GM21390 (cell line): ENCODE results near the gene OPCML.

ENCODE experiments used
- ATAC-seq: cut with Tn5 transposase; IDR thresholded peaks from one replicate; pipeline ENCODE4 v1.9.1; 2021; ENCODE audit not compliant: unreplicated experiment

The OPCML gene

GRCh38 chr11:132838627-132839026 is 693.7 kb downstream of the OPCML start:
- no peak for ATAC-seq

GRCh38 chr11:132831272-132831671 is 701.0 kb downstream of the OPCML start:
- no peak for ATAC-seq

- ATAC-seq = no peak
These were observed 707.7 kb downstream of the OPCML start for GRCh38 chr11:132824642-132825041.

GRCh38 chr11:132822276-132822675 is 710.0 kb downstream of the OPCML start:
- ATAC-seq = no peak

- ATAC-seq = no peak
These were observed 710.8 kb downstream of the OPCML start for GRCh38 chr11:132821499-132821898.

GRCh38 chr11:132821014-132821413 is 711.3 kb downstream of the OPCML start:
- no peak for ATAC-seq

- ATAC-seq = no peak
These were observed 713.4 kb downstream of the OPCML start for GRCh38 chr11:132818951-132819350.

GRCh38 chr11:132817387-132817786 is 714.9 kb downstream of the OPCML start:
- ATAC-seq = no peak

GRCh38 chr11:132814410-132814809 is 717.9 kb downstream of the OPCML start:
- ATAC-seq = no peak

- no peak for ATAC-seq
These were observed 720.7 kb downstream of the OPCML start for GRCh38 chr11:132811649-132812048.

GRCh38 chr11:132809070-132809469 is 723.2 kb downstream of the OPCML start:
- no peak for ATAC-seq

GRCh38 chr11:132804258-132804657 is 728.0 kb downstream of the OPCML start:
- no peak for ATAC-seq

GRCh38 chr11:132803436-132803835 is 728.9 kb downstream of the OPCML start:
- ATAC-seq = no peak

GRCh38 chr11:132802947-132803346 is 729.4 kb downstream of the OPCML start:
- no peak for ATAC-seq

- ATAC-seq = no peak
These were observed 738.5 kb downstream of the OPCML start for GRCh38 chr11:132793831-132794230.

- no peak for ATAC-seq
These were observed 739.8 kb downstream of the OPCML start for GRCh38 chr11:132792341-132793140.

- ATAC-seq = no peak
These were observed 741.3 kb downstream of the OPCML start for GRCh38 chr11:132790971-132791370.

GRCh38 chr11:132790466-132790865 is 741.8 kb downstream of the OPCML start:
- no peak for ATAC-seq

GRCh38 chr11:132788816-132789325 is 743.4 kb downstream of the OPCML start:
- ATAC-seq = no peak

- no peak for ATAC-seq
These were observed 746.4 kb downstream of the OPCML start for GRCh38 chr11:132785878-132786277.

GRCh38 chr11:132784441-132784840 is 747.9 kb downstream of the OPCML start:
- no peak for ATAC-seq

GRCh38 chr11:132782102-132782501 is 750.2 kb downstream of the OPCML start:
- no peak for ATAC-seq

- ATAC-seq = no peak
These were observed 752.3 kb downstream of the OPCML start for GRCh38 chr11:132780046-132780445.
